GM19397 (cell line): Measurements from ENCODE around the gene RBM19.
"Not testable (repeated sequence)": the region's sequence is repeated elsewhere in the genome, so short reads cannot be mapped to it uniquely, and the experiment has no call there.

Experiments used
- ATAC-seq: cut with Tn5 transposase; IDR thresholded peaks from one replicate; pipeline ENCODE4 v1.9.1; 2021; ENCODE audit warnings: mild to moderate bottlenecking, moderate library complexity; ENCODE audit not compliant: unreplicated experiment

The RBM19 gene

DNA sequence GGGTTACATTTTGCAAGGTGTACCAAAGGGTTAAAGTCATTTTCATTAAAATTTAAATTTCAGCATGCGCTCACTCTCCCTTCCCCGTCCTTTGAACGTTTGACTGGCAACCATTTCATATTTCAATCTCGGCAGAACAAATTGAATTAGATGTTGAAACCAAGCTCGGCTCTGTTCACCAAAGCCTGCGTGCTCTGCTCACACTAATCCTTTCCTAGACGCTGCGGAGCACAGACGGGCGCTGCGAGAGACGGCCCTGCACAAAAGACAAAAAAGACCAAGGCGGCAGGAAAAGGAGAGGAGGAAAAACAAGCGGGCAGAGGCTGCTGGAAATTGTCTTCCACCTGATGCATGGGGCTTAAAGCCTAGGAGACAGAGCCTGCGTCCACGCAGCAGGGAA, 149.3 kb downstream of the RBM19 start:
- no peak for ATAC-seq

DNA sequence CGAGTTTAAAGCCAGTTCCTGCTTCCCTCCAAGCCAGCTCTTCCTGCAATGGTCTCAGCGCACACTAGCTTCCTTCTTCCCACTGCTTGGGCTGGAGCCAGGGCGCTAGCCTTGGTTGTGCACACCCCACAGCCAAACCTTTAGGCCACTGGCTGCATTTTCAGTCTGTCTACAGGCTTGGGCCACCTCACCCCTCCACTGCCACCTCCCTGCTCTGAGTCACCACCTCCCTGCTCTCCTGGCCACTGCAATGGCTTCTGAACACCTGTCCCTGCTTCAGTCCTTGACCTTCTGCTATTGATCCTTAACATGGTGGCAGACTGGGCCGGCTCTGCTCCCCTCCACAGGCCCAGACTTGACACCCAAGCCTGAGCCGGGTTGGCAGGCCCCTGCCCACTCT, 151.1 kb downstream of the RBM19 start:
- ATAC-seq = no peak

DNA sequence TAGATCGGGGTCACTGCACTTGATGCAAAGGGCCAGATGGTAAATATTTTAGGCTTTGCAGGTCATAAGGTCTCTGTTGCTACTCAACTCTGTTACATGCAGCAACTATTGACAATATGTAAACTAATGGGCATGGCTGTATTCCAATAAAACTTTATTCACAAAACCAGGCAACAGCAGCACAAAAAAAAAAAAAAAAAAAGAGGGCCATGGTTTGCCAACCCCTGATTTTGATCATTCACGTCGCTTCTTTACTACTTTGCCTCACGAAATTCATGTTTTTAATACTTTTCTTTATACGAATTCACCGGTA, 152.9 kb downstream of the RBM19 start:
- no peak for ATAC-seq

DNA sequence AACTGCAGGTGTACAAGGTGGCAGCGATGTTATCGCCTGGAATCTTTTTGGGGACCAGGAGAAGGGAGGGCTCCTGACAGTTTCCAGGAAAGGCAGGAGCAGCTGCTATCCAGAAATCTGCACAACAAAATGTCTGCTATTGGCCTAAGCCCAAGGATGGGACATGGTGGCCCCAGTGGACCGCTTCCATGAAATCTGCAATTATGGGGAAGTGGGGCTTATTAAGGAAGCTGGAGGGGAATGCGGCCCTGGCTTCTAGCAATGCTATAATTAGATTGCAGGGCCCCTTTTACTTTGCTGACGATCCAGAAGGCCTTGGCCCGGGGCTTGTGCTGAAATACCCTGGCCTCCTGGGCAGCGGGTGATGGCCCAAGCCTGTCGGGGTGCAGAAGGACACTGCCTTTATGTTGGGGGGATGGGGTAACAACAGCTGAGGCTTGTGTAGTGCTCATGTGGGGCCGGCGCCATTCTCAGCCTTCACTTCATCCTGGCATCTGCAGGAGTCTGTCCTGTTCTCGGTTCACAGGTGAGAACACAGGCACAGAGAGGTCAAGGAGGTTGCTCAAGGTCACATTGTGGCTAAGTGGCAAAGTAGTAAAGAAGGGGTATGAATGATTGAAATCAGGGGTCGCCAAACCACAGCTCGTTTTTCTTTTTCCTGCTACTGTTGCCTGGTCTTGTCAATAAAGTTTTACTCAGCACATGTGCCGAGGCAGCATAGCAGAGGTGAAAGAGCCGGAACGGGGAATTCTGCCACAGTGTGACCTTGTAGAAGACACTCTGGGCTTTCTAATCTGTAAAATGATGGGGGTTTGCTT, 153.5 kb downstream of the RBM19 start:
- no peak for ATAC-seq

GRCh38 chr12:113809462-113810220, 156.5 kb downstream of the RBM19 start:
- ATAC-seq = not testable (repeated sequence)

- ATAC-seq = no peak
These were observed 157.8 kb downstream of the RBM19 start for GRCh38 chr12:113808095-113808951.

GRCh38 chr12:113805673-113806072, 160.5 kb downstream of the RBM19 start:
- no peak for ATAC-seq

GRCh38 chr12:113804961-113805600, 161.0 kb downstream of the RBM19 start:
- no peak for ATAC-seq

GRCh38 chr12:113803759-113804140, 162.4 kb downstream of the RBM19 start:
- no peak for ATAC-seq

- ATAC-seq = no peak
These were observed 163.0 kb downstream of the RBM19 start for GRCh38 chr12:113802966-113803758.

DNA sequence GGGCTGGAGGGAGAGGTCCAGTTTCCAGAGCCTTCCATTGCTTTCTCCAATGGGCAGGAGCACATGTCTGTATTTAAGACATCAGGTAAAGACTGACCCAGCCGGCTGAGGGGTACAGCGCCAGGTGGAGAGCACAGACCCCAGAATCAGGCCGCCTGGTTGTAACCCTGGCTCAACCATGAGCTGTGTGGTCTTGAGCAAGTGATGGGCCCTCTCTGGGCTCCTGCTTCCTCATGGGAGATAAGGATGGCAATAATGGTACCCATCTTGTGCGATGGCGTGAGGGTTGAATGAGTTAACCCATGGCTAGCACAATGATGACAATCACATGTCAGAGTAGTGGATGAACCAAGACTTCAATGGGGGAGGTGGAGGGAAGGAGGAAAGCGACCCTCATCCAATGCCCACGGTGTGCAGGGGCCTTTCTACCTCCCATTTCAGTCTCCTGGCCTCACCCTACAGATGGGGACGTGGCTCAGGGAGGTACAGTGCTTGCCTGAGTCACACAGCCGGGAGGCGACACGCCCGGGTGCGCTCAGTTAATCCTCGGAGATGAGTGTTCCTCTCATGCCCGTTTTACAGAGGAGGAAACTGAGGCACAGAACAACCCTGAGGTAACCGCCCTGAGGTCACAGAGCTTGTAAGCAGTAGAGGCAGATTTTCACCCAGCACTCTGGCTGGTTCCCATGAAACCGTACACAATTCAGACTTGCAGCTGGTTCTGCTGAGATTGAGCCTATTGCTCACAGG, 163.9 kb downstream of the RBM19 start:
- no peak for ATAC-seq

DNA sequence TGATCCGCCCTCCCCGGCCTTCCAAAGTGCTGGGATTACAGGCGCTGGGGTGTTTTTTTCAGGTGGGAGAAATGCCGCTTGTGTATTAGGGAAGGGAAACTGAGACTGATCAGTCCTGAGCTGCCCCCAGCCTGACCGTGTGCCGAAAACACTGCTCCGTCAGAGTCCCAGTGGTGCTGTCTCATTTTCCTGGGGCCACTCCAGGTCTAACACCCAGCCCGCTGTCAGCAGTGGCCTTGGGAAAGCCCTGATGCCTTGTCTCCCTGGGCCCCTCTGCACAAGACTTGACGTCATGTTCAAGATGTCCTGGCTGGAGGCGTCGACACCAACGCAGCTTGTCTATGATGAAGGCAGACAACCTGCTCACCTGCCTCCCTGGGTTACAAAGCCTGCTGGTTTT, 165.9 kb downstream of the RBM19 start:
- ATAC-seq = no peak

DNA sequence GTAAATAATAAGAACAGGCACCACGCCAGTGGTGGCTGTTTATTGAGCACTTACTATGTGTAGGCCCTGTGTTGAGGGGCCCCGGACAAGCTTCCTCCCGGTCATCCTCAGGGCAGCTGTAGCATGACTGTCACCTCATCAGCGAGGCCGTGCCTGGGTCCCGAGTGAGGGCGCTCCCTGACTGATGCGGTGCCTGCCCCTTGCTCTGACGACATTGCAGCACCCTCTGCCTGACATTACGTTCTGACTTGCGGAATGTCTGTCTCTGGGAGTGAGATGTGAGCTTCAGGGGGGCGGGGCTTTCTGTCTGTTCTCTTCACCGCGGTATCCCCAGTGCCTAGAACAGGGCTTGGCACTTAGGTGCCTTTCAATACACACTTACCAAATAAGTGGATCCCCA, 167.6 kb downstream of the RBM19 start:
- no peak for ATAC-seq

DNA sequence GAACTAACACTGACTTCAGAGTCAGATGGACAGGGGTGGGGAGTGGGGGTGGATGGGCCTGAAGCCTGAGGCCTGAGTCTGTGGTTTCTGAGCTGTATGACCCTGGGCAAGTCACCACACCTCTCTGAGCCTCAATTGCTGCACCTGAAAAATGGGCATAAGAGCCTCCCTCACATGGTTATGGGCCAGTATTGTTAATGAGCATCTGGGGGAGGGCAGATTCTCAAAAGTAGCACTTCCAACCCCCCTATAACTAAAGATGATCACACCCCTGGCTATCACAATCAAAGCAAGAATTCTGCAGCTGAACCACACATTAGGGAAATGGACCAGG, 168.6 kb downstream of the RBM19 start:
- no peak for ATAC-seq

- no peak for ATAC-seq
These were observed 169.1 kb downstream of the RBM19 start for GRCh38 chr12:113796852-113797534.

DNA sequence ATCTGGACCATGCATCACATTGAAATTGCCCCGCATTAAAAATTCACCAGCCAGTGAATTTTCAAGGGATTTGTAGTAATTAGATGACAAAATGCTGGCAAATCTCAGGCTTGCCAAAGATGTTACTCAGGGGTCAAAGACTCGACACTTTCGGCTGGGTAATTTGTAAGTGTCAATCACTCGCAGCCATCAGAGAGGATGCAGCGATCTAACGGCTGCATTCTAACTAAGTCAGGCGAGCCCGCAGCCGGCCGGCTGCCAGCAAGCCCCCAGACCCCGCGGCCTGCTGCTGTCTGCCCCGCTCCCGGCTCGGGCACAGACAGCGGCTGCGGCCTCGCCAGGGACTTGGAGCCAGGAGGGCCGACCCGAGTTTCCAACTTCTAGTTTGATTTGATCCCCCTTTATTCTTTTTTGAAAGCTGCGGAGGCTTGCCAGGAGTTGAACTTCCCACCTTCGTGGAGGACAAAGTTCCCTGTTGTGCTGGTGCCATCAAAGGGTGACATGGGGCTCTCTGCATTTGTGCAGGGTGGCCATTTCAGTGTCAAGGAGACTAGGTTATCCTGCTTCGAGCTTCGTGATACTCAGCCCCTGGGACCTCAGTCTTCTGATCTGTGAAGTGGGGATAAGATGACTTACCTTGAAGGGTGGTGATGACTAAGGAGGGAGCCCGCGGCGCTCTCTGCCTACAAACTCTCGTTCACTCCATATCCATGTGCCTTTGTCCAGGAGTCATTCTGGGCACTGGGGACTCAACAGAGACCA, 169.9 kb downstream of the RBM19 start:
- no peak for ATAC-seq

DNA sequence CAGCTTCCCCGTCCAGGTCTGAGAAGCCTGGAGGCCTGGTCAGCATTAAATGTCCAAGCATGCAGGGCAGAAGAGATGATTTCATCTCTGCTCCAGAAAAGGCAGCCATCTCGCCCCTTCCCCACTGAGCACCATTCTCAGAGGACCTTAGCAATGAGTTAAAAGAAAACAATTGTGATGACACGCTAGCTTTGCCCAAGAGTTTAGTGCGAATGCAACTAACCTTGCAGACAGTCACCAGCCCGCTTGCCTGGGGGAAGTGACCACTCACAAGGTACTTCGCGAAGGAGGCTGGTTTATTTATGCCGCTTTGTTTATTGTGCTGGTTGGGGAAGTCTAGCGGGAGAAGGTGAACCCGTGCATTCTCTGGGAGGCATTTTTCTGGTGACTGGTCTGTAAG, 170.7 kb downstream of the RBM19 start:
- no peak for ATAC-seq

- no peak for ATAC-seq
These were observed 171.4 kb downstream of the RBM19 start for GRCh38 chr12:113794774-113795173.
